ENCODE measurements around the gene RFNG.

- TF ChIP-seq CTCF (conservative IDR thresholded peaks at IDR 0.05; ENCODE audit: low read depth, low read length) (no peak), EZH2 (IDR thresholded peaks at IDR 0.05; ENCODE audit: low read length, unreplicated experiment) (no peak), EZH2phosphoT487 (IDR thresholded peaks at IDR 0.05; ENCODE audit: borderline replicate concordance, low read length) (no peak)
Observed at GRCh38 chr17:82036634-82037091, 14.9 kb downstream of the RFNG start.
